Brain pericyte (primary cell): ENCODE measurements around the gene TRAPPC2L.

ENCODE experiments used
- DNase-seq: peaks from one replicate; pipeline ENCODE4 v3.0.0-alpha.2; 2012; ENCODE audit warnings: low read depth, low spot score

The TRAPPC2L gene

DNA sequence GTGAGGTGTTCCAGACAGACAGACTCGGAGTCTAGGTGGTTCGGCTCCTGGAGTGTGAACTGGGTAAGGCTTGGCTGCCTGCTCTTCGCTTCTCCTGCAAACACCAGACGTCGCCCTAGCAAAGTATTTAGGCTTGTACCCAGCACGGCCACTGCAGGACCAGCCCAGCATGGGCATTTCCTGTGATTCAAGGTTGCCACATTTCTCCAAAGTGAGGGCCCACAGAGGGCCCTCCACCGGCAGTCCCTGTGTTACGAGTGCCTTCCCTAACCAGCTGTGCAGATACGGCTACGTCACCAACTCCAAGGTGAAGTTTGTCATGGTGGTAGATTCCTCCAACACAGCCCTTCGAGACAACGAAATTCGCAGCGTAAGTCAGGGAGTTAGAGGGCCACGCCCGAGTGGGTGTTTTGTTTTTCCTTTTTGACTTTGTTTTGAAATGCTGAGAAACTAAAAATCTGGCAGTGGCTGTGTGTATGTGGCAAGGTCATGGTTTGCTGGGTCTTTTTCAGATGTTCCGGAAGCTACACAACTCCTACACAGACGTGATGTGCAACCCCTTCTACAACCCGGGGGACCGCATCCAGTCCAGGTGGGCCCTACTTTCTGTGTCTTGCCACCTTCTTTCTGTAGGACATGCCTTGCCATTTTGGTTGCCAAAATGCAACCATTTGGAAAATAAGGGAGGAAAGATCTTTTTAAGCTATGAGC, 2.6 kb downstream of the TRAPPC2L start:
- DNase-seq, result no peak

DNA sequence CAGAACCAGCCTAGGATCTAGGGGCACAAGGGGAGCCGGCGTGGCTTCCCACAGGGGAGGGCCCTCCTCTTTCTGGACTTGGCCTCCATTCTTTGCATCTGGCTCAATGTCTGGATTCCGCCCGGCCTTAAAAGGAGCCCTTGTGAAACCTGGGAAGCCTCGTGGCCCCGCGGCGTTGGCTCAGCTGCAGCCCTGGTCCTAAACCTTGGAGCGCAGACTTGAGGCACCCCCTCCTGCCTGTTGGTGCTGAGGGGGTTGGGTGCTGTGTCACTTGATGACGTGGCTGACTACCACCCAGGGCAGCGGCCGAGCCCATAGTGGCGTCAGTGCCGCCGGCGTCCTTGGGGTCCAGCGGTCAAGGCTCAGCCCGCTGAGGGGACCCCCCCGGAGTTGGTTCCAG, 4.4 kb downstream of the TRAPPC2L start:
- no peak for DNase-seq

DNA sequence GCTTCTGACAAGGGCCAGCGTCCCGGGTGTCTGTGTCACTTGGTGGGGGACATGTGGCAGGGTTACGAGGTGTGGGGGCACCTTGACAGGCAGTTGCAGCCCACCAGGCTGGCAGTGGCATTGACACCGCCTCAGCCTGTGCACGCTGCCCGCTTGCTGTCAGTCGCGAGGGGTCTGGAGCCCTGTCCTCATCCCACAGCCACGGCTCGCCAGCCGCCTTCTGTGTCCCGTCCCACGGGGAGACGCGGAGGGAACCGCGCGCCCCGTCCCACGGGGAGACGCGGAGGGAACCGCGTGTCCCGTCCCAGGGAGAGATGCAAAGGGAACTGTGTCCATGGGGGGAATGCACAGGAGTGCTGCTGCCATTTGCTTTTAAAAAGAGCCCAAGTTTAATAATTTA, 6.0 kb downstream of the TRAPPC2L start:
- no peak for DNase-seq

DNA sequence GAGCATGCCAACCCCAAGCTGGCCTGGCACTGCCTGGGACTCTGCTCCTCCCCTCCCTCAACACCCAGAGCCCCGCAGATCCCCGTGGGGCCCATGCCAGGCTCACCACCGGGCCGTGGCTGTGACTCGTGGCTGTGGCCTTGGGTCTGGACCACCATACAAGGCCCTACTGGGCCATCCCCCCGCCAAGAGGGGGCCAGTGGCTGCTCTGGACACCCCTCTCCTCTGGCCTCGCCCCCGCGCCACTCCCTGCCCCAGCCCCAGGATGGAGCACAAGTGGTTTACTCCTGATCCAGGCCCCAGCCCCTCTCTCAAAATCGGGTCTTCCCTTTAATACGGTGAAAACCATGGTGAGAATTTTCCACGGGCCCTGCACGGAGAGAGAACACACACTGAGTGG, 6.5 kb downstream of the TRAPPC2L start:
- no peak for DNase-seq

DNA sequence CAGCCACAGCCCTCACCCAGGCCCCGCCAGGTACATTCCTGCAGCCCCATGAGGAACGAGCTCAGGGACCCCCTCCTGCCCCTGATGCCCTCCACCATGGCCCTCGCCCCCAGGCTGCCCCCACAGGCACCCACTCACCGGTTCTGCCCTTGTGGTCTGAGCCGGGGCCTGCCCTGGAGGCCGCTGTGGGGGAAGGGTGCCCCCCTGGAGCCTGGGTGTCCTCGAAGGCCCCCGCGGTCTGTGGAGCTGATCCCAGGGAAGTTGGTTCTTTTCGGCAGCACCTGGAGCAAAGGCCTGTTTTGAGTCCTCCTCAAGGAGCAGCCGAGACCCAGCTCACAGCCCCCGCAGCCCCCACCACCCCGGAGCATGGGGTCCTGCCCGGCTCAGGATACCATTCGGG, 7.2 kb downstream of the TRAPPC2L start:
- DNase-seq, result no peak

DNA sequence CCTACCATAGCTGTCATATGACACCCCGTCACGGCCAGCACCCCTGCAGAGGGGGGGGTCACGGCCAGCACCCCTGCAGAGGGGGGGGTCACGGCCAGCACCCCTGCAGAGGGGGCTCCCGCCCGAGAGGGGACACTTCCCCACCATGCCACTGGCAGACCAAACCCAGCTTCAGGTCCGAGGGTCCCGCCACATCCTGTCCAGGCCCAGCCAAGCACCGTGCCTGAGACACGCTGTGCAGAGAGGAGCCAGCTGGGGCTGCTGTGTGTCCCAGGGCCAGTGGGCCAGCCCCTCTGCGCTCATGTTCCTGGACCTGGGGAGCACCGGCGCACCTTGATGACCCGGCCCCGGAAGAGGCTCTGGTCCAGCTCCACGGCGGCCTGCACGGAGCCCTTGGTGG, 7.6 kb downstream of the TRAPPC2L start:
- no peak for DNase-seq

DNA sequence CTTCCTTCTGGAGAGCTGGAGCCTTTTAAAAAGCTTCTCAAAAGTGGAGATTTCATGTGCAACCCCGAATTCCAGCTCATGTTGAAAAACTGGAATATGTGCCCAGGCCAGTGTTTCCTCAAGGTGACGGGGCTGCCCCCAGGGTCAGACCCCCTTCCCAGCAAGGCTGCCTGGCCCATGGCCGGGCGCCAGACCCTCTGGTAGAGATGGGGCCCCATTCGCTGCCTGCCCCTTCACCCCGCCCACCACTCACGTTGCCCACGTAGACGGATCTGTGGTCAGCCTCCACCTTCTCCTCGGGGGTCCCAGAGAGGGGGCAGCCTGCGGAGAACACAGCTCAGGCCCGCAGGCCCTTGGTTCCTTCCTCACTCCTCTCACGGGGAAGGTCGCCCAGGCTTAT, 8.4 kb downstream of the TRAPPC2L start:
- DNase-seq, result no peak

GRCh38 chr16:88865742-88866141, 8.8 kb downstream of the TRAPPC2L start:
- no peak for DNase-seq

GRCh38 chr16:88866151-88866920, 9.4 kb downstream of the TRAPPC2L start, which contains the start of gene PABPN1L:
PABPN1L (minus strand) TSS chr16:88866660; CDS start chr16:88866606, 54 bp downstream.
- no peak for DNase-seq

GRCh38 chr16:88867581-88868246, 10.8 kb downstream of the TRAPPC2L start:
- DNase-seq, result no peak

DNA sequence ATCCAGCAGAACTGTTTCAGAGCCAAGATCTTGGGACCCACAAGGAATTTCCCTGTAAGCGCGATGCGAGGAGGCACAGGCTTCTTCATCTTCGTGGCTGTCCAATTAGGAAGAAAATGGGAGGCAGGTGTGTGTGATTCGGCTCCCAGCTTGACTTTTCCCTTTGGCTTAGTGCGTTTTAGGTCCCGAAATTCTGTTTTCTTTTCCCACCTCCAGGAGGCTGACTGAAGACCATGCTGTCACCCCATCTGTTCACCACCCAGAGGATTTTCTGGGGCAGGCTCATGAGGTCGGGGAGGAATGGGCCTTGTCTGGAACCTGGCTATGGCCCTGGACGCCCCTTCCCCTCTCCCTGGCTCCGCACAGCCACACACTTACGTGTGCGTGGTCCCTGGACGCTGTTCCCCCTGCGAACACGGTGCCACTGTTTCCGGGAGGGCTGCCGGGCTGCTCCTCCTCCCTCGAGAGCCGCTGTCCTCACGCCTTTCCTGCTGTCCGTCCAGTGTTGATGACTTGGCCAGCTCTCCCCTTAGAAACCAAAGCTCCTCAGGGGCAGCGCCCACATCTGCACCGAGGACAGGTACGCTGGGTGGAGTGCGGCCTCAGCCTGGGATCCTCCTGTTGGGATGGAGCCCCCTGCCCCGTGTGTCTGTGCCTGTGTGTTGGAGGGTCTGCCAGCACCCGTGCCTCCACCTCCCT, 12.2 kb downstream of the TRAPPC2L start:
- DNase-seq, result no peak

DNA sequence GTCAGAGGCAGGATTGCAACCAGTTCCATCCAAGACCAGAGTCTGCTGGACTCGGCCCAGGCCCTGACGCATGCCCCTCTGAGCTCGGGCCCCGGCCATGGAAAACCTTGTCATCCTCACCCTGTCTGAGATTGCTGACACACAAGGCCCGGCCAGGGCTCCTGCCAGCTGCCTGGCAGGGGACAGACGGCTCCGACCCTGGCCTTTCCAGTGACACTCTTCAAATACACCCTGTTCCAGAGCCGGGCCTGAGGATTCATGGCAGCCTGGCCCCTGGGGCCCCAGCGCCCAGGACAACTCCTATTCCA, 12.7 kb downstream of the TRAPPC2L start:
- DNase-seq, result no peak

DNA sequence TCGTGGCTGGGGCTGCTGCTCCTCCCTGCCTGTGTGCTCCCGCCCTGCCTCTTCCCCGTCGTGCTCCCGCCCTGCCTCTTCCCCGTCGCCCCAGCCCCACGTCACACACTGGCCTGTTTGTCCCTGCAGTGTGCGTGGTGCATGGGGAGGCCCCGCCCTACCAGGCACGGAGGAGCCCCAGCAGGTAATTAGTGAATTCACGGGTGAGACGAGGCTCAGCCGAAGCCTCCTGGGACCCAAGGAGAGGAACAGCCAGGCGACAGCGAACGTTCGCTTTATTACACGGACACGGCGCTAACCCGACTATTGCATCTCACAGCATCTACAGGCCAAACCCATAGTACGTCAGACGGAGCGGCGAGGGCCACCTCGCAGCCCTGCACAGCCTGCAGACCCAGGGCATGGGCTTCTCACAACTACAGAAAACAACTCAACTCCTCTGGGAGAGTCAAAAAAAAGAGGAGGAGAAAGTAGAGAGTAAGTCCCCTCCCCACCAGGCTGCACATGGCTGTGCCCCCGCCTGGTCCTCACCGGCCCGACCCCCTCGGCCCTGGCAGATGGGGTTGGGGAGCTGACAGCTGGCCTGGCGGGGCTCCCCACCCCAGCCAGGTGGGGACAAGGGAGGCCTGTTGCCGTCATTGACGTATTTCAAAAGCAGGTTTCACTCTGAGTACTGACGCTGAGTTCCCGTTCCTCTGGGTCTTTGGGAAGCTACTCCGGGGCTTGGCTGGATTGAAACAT, 13.9 kb downstream of the TRAPPC2L start:
- no peak for DNase-seq

DNA sequence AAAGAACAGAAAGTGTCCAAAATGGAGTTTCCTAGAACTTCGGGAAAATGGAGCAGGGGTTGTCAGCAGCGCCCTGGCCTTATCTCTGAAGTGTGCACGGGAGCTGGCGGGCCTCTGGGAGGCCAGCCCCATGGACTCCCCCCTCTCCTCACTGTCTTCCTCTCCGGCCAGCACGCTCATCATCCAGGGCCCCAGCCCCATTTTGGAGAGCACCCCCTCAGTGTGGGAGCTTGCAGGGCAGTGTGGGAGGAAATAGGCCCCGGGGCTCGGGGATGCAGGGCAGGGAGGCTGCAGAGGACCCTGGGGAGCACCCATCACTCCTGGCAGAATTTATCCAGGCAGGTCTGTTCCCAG, 14.4 kb downstream of the TRAPPC2L start:
- DNase-seq, result no peak

DNA sequence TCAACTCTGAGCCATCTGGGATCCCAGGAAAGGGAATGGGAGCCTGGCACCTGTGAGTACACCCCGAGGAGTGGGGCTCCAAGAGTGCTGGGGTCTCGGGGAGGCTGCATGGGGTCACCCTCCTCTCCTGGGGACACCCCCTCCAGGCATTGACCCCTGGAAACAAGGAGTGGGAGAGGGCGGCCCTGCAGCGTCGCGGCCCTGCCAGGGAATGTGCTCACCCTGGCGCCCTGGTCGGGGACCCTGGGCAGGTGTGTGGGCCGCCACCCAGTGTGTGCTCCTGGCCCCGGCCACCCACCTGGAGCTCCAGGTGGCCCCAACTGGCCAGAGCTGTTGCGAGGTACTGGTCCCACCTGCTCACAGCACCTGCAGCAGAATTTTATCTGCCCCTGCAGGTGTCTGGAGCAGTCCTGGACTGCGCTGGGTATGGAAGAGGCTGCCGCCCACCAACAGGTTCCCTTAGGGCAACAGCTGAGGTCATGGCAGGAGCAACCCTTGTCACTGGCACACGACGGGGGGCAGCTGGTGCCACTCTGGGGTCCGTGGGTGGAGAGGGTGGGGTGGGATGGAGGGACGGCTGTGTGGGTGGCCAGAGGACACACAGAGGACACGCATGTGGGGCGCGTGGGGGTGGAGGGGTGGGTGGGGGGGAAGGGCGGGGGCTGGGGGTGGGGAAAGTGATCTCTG, 14.9 kb downstream of the TRAPPC2L start:
- no peak for DNase-seq

DNA sequence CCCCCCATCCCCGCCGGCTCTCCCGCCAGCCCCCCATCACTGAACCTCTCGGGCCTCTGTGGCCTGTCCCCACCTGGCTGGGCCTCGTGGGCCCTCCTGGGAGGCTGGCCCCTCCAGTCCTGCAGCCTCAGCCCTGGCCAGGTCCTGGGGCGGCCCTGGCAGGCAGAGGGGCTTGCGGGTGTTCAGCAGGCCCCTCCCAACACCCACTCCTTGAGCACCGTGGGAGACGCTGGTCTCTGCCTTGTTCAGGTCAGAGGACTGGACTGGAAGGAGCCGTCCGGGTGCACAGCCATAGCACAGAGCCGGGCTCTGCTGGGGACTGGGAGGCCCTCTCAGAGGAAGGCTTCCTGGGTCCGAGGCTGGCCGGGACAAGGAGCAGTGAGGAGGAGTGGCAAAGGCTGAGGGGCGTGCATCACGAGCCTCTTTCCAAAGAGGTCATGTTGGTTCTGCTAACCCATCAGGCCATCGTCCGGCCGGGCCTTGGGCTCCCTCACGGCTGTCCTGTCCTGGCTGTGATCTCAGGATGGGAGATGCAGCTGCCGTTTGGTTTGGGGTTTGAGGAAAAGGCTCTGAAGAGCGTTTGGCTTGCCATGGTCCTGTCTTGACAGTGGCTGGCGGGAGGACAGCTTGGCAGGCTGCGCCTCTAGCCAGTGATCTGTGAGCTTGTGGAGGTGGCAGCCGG, 15.9 kb downstream of the TRAPPC2L start:
- no peak for DNase-seq

- DNase-seq, result no peak
Measured at GRCh38 chr16:88874938-88875599, 18.1 kb downstream of the TRAPPC2L start.

- no peak for DNase-seq
Measured at GRCh38 chr16:88875703-88876234, 18.8 kb downstream of the TRAPPC2L start.

DNA sequence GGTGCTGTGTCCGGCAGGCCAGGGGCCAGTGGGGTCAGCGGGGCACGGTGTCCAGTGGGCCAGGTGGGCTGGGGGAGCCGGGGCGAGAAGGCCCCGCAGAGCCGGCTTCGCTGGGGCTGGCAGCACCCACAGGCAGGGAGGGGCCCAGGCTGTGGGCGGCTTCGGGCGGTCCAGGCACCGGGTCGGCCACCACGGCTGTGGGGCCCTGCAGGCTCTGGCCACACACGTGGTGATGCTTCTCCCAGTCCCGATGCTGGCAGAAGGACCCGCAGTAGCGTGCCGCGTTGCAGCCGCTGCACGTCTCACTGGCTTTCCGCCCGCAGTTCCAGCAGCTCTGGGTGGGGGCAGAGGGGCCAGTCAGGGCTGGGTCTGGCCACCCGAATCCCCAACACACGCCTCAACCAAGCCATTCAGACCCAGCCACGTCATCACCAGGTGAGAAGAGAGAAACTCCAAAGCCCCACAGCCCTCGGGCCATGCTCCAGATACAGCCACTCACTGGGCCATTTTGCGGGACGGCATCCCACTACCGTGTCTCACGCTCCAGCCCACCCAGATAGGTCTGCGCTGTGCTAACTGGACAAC, 20.1 kb downstream of the TRAPPC2L start:
- DNase-seq, result no peak
